Measurements from ENCODE around the gene TMEM223.
"Not testable (repeated sequence)": the region's sequence is repeated elsewhere in the genome, so short reads cannot be mapped to it uniquely, and the experiment has no call there.

The TMEM223 gene

GRCh38 chr11:62752994-62753735, 38.6 kb downstream of the TMEM223 start:
- no peak for DNase-seq

GRCh38 chr11:62752177-62752785, 39.5 kb downstream of the TMEM223 start:
- DNase-seq = no peak

- not testable (repeated sequence) for DNase-seq
These were observed 41.9 kb downstream of the TMEM223 start for GRCh38 chr11:62749931-62750330.

- no peak for DNase-seq
These were observed 44.2 kb downstream of the TMEM223 start for GRCh38 chr11:62747475-62748160.

Measured in activated naive CD4-positive, alpha-beta T cell (primary cell).